Measurements from ENCODE around the gene EFHB.

DNA sequence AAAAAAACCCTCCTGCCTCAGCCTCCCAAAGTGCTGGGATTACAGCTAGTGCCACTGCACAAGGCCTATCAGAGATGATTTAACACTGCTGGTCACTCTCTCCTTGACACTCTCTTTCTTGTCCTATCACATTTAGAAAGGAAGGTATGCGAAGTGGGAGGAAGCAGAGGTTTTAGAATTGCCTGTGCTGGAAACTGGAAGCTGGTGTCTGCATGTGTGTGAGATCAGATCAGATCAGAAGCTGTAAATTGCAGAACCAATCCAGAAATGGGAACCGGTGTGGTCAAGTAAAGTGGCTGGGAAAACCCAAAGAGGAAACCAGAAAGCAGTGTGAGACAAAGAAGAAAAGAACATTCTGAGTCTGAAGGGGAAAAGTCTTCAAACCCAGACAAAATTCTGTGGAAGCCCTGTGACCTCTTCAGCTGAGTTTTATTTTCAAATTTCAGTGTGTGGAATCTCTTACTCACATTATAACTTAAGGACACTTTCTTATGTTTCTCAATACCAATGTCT is 2.8 kb downstream of the EFHB start:
- TF ChIP-seq POLR2AphosphoS5 (IDR thresholded peaks at IDR 0.05), result no peak
- TF ChIP-seq, protein P1, sequence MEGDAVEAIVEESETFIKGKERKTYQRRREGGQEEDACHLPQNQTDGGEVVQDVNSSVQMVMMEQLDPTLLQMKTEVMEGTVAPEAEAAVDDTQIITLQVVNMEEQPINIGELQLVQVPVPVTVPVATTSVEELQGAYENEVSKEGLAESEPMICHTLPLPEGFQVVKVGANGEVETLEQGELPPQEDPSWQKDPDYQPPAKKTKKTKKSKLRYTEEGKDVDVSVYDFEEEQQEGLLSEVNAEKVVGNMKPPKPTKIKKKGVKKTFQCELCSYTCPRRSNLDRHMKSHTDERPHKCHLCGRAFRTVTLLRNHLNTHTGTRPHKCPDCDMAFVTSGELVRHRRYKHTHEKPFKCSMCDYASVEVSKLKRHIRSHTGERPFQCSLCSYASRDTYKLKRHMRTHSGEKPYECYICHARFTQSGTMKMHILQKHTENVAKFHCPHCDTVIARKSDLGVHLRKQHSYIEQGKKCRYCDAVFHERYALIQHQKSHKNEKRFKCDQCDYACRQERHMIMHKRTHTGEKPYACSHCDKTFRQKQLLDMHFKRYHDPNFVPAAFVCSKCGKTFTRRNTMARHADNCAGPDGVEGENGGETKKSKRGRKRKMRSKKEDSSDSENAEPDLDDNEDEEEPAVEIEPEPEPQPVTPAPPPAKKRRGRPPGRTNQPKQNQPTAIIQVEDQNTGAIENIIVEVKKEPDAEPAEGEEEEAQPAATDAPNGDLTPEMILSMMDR (IDR thresholded peaks at IDR 0.05), result no peak
